ENCODE results near the gene DNAAF8. TPM values are rescaled to one million over a fixed set of nuclear protein-coding genes. Genes with fewer than 3 reads are reported as not detected.

The DNAAF8 gene
- total RNA-seq, 4 donors from 2014 or later, result not detected

- TF ChIP-seq POLR2A (IDR thresholded peaks at IDR 0.05) (no peak), CTCF (IDR thresholded peaks at IDR 0.05) (no peak)
- Histone ChIP-seq H3K9me3 (no peaks in the 10 kb centered on the region), H3K4me1 (no peaks in the 10 kb centered on the region), H3K36me3 (no peaks in the 10 kb centered on the region), H3K27me3 (no peaks in the 10 kb centered on the region), H3K4me3 (no peak overlapping the region), H3K27ac (no peak overlapping the region)
- DNase-seq, result no peak
These were observed 51.6 kb downstream of the DNAAF8 start for GRCh38 chr16:4785758-4786433.

GRCh38 chr16:4787068-4787467, 52.7 kb downstream of the DNAAF8 start:
- Histone ChIP-seq H3K4me3 (no peak overlapping the region), H3K27me3 (no peaks in the 10 kb centered on the region), H3K9me3 (no peaks in the 10 kb centered on the region), H3K27ac (no peak overlapping the region), H3K4me1 (no peaks in the 10 kb centered on the region), H3K36me3 (no peaks in the 10 kb centered on the region)
- TF ChIP-seq CTCF (IDR thresholded peaks at IDR 0.05), result no peak
- TF ChIP-seq POLR2A (IDR thresholded peaks at IDR 0.05), result no peak
- no peak for DNase-seq

- Histone ChIP-seq H3K4me3 (no peak within 1 kb of the TSS), H3K36me3 (no peaks in the 10 kb centered on the region), H3K27ac (no peak within 1 kb of the TSS), H3K4me1 (no peaks in the 10 kb centered on the region), H3K9me3 (no peaks in the 10 kb centered on the region), H3K27me3 (no peaks in the 10 kb centered on the region)
- no peak for DNase-seq
- TF ChIP-seq POLR2A (IDR thresholded peaks at IDR 0.05), result no peak
- no peak for TF ChIP-seq CTCF (IDR thresholded peaks at IDR 0.05)
These were observed 53.5 kb downstream of the DNAAF8 start, which contains the start of gene SEPTIN12 for GRCh38 chr16:4787627-4788482. TSS of gene SEPTIN12 (minus strand) at chr16:4788345. CDS start at chr16:4787645, 700 bp downstream.

GRCh38 chr16:4788489-4788889, 54.2 kb downstream of the DNAAF8 start:
- H3K9me3 ChIP-seq, result no peaks in the 10 kb centered on the region
- no peak overlapping the region for H3K4me3 ChIP-seq
- H3K27me3 ChIP-seq, result no peaks in the 10 kb centered on the region
- DNase-seq, result no peak
- no peaks in the 10 kb centered on the region for H3K36me3 ChIP-seq
- no peak overlapping the region for H3K27ac ChIP-seq
- H3K4me1 ChIP-seq, result peaks cover 0 to 4% (median 0%) of the 10 kb centered on the region in 4 donors
- TF ChIP-seq CTCF (IDR thresholded peaks at IDR 0.05) (no peak), POLR2A (IDR thresholded peaks at IDR 0.05) (no peak)

GRCh38 chr16:4788910-4789309, 54.6 kb downstream of the DNAAF8 start:
- Histone ChIP-seq H3K27me3 (no peaks in the 10 kb centered on the region), H3K27ac (no peak overlapping the region), H3K36me3 (no peaks in the 10 kb centered on the region), H3K4me1 (peaks cover 0 to 5% (median 0%) of the 10 kb centered on the region in 4 donors), H3K9me3 (no peaks in the 10 kb centered on the region), H3K4me3 (no peak overlapping the region)
- DNase-seq, result no peak
- TF ChIP-seq POLR2A (IDR thresholded peaks at IDR 0.05) (no peak), CTCF (IDR thresholded peaks at IDR 0.05) (no peak)
